GM12892 (cell line): ENCODE results near the gene FRY.

Experiments used
- POLR2A ChIP-seq: IDR thresholded peaks from 2 replicates; pipeline ENCODE4 v1.6.1; 2011; ENCODE audit warnings: low read depth, low read length, control low read depth
- POLR2AphosphoS5 ChIP-seq: IDR thresholded peaks from 2 replicates; pipeline ENCODE4 v1.6.1; 2011; ENCODE audit warnings: low read depth, low read length, control low read depth
- TAF1 ChIP-seq: IDR thresholded peaks from 2 replicates; pipeline ENCODE4 v1.6.1; 2011; ENCODE audit warnings: low read depth, mild to moderate bottlenecking, control low read depth, low read length, borderline replicate concordance

- TF ChIP-seq POLR2A = no peak
- TF ChIP-seq TAF1 = no peak
- TF ChIP-seq POLR2AphosphoS5 = no peak
These were observed 268.3 kb downstream of the FRY start for GRCh38 chr13:32299893-32300292.
